Esophagus mucosa (tissue), 1 donor: ENCODE measurements around the gene GPHN. TPM values are rescaled to one million over a fixed set of nuclear protein-coding genes. Genes with fewer than 3 reads are reported as not detected.
A peak's percentile ranks its signal among the peaks of the same experiment; 100 is the strongest.

Source experiments
- ATAC-seq: fragments of 200-7000 bp; cut with Tn5 transposase; one replicate; pipeline ENCODE4 v1.9.1; 2020
- total RNA-seq: library from RNA; stranded (reverse); gene quantifications from one replicate; pipeline ENCODE4 v1.2.4, GENCODE V29; 2023
- donor health status: DM: yes; HTN: yes; CAD: no.

The GPHN gene
- total RNA-seq = 18.4 TPM

DNA sequence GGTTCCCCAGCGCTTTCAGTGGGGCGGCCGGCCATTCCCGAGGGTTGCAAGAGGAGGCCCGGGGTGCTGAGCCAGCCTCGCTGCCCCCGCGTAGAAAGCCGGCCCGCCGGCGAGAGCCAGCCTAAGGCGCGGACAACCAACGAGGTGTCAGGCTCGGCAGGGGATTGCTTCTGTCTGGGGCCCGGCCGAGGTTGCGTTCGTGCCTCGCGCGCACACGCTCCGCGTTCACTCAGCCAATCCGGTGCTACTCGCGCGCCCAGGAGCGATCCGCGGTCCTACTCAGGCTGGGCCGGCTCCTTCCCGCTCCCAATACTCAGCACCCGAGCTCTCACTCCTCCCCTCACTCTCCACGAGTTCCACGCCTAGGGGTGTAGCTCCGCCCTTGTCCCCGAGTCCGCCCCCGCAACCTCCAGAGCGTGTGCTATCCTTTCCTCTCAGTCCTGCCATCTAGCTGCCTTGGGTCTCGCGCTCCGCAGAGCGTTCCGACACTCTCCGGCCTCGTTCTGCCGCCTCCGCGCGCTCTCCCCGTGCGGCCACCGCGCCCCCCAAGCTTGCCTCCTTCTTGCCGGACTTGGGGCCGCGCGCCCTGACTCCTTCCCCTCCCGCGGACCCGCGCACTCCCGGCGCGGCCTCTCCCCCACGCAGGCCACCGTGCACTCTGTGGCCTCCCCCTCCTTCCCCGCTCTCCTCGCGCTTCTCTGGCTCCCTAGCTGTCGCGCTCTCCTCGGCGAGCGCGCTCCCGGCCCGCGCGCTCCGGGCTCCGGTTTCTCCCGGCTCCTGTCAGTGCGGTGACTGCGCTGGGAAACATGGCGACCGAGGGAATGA lies at the start of gene GPHN:
Gene GPHN (plus strand): TSS at position 426 of the 825 bp plus-strand sequence.
- peak; percentile 100 for ATAC-seq

DNA sequence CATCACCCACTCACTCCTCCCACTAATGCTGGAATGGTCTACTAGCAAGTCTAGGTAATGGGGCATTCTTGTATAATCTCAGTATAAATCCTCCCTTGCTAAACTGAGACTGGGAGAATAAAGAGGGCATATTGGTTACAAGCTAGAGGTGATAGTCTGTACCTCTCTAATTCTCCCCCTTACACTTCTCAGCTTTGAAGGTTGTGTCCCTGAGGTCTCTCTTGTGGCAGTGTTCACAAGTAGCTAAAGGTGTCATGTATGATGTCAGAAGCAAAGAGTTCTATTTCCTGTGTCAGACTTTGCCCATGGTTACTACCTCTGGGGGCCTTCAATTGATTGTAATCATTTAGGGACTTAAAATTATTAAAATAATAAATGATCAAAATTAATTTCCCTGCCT lies 48.3 kb upstream of the GPHN start:
- ATAC-seq = no peak

DNA sequence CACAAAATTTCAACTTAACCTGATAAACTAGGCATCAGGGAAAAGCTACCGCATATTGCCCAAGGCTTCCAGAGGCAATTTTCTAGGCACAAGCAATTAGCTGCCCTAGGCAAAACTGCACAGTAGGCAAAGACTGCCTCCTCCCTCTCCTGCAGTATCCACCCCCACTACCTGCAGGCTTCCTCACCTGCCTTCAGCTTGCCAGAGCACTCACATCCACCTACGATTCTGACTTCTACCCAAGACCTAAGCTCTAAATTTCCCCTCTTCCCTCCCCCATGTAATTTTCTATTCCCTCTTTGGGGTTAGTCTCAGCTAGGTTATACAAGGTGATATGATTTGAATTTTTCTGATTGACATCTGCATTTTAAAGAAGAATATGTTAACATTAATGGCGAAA lies 43.7 kb upstream of the GPHN start:
- ATAC-seq = no peak

DNA sequence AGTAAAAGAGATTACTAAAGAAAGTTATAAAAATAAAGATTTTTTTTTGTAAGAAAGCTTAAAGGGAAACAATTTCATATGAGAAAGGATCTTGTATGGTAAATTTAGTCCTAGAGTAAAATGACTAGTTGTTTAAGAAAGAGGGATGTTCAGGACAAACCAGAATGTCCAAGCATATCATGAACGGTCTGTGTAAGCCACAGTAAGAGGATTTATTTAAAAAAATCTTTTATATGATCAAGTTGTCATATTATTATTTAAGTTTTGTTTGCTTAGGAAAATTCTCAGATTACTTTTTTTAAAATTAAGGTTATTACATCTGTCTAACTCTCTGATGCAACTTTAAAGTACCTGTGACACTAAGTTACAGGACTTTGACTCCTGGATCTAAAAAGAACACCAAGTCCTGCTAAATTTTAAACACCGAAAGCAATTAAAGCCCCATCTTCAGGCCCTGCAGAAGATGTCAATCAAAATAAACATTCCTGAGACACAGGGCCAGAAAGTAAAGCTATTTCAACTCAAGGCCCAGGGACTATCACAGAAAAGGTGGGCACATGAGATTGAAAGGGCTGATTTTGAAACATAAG lies 39.1 kb upstream of the GPHN start:
- no peak for ATAC-seq

DNA sequence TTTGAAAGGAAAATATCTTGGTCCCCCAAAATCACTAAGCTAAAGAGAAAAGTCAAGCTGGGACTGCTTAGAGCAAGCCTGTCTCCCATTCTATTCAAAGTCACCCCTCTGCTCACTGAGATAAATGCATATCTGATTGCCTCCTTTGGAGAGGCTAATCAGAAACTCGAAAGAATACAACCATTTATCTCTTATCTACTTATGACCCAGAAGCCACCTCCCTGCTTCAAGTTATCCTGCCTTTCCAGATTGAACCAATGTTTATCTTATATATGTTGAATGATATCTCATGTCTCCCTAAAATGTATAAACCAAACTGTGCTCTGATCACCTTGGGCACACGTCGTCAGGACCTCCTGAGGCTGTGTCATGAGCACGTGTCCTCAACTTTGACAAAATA lies 36.4 kb upstream of the GPHN start:
- no peak for ATAC-seq

DNA sequence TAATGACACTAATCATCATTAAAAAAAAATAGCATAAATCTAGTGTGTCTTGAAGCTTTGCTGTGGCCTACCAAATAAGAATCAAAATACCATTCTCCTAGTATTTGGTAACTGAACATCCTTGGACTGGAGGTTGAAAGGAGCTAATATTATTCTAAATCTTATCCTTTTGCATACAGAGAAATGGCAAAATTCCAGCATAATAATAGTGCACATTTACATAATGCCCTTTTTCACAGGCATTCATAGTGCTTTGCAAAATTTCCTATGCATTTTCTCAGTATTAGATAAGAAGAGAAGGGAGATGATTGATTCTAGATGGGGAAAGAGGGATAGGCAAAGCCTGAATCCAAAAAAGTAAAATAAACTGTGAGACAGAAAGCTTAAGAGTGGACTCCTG lies 35.7 kb upstream of the GPHN start:
- no peak for ATAC-seq

DNA sequence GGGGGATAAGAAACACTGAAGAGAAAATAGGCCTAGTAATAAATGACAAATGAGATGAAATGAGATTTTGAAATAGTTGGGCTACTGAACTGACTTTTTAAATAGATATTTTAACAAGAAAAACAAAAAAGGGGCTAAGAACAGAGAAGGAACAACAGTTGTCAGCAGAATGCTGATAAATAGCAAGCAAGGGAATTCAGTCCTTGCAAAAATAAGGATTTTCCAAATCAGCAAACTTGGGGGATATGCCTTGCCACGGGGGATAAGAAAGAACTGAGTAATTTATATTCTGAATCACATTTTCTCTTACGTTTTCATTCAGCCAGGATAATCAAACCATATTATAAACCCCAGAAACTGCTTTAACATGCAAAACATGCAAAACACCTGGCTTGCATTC lies 34.7 kb upstream of the GPHN start:
- ATAC-seq = no peak

DNA sequence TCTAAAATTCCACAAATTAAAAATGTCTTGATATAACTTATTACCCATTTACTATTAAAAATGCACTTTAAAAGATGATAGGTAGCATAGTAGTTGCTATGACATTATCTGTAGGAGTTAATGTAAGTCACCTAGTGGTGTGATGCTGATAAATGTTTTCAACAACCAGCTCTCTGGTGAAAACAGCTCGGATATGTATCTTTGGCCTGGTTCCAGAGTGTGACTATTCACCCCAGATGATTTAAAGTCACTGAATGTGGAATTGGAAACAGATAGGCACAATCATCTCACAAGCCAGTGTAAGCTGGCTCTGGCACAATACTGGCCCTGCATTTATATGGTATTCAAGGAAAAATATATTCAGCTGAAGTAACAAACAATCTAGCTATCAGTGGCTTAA lies 31.0 kb upstream of the GPHN start:
- ATAC-seq = no peak

DNA sequence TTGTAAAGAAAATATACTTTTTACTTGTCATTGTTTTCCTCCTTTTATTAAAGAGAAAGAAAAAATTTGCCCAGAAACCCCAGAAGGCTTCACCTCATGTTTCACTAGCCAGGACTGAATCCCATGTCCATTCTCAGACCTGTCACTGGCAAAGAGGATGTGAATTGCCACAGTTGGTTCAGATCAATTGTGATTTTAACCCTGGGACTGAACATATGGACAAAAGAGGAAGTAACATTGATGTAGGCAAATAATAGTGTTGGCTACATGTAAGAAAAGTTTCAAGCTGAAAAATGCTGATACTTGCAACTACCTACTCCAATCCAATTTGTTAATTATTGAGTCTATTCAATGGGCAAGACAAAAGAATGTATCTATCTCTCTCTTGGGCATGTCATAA lies 30.4 kb upstream of the GPHN start:
- ATAC-seq = no peak

DNA sequence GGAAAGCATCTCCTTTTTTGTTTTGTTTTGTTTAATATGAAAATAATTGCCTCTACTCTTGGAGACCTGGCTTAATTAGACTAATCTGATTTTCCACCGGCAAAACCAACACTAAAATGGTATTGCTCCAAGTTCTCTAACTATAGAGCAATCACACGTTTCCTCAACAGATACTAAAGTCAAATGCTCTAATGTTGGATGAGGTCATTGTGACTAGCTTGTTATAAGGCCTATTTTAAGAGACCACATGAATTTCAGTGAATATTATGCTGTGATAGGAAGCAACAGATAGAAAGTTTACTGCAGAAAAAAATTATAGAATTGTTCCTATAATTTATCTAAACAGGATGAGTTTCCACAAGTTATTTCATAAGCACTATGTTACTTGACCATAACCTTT lies 25.1 kb upstream of the GPHN start:
- no peak for ATAC-seq

DNA sequence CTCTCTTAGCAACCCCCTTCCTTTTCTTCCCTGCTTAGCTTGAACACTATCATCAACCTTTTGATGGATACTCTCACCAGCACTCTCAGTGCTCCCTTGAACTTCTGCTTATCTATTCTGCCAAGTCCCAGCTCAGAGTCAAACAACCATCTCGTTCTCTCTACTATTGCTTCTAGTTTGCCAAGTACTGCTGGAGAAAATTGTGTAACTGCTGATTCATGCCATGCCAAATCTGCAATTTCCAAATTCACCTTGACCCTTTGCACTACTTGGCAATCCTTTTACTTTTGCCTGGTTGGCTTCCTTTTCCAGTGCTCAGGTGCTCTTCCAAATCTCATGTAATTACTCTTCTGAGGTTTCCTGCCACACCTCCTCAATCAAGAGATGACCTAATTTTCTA lies 24.6 kb upstream of the GPHN start:
- peak; percentile 23 for ATAC-seq

DNA sequence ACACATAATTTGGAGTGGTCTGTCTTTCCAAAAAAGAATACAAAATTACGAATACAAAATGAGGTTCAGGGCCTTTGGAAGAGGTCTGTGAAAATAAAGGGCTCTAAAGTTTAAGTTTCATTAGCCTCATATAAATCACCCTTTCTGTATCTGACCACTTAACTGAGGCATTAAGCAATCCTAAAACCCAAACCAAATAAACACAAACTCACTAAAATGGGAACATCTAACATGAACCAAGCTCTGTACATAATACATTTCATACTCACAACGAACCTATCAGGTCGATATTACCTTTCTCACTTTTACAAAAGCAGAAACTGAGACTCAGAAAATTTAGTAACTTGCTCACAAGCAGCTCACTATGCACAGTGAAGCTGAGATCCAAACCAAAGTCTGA lies 22.9 kb upstream of the GPHN start:
- no peak for ATAC-seq

DNA sequence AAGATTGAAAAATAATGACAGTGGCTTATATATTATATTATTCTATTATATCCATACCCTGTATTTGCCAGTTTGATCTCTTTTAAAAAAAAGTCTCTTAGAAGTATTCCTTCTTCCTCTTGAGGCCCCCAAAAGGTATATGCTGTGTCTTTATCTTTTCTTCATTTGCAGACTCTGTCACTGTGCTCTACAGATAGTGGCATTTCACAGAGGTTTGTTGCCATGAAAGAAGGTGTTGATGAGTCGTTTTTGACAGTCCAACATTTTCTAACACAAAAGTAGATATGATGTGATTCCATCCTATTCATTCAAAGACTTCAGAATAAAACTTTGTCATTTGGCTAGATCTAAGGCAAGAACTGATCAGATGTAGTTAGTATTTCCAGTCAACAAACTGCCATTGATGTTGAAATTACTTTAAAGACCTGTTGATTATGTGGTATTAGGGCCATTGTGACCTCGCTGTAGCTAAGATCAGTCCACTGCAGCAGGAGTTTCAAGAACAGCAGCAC lies 22.0 kb upstream of the GPHN start, which contains the start of gene CCDC196:
Gene CCDC196 (plus strand): TSS at position 462 of the 512 bp plus-strand sequence. CDS start 132 bp downstream, outside the sequence.
- no peak for ATAC-seq

DNA sequence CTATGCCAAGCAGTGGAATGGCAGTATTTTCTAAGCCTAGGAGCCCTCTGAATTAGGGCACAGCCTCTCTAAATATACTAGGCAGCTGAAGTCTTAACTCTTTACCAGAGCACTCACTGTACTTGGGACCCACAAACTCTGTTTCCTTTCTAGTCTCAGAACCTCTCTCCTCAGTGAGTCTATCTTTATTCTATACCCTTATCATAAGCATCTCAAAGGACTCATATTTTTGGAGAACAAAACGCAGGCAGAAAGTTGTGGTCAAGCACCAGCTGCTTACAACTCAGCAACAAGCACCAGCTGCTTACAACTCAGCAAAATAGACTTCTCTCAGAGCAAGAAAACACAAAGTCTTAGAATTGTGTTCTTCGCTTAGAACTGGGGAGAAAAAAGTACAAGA lies 20.8 kb upstream of the GPHN start:
- ATAC-seq = no peak

DNA sequence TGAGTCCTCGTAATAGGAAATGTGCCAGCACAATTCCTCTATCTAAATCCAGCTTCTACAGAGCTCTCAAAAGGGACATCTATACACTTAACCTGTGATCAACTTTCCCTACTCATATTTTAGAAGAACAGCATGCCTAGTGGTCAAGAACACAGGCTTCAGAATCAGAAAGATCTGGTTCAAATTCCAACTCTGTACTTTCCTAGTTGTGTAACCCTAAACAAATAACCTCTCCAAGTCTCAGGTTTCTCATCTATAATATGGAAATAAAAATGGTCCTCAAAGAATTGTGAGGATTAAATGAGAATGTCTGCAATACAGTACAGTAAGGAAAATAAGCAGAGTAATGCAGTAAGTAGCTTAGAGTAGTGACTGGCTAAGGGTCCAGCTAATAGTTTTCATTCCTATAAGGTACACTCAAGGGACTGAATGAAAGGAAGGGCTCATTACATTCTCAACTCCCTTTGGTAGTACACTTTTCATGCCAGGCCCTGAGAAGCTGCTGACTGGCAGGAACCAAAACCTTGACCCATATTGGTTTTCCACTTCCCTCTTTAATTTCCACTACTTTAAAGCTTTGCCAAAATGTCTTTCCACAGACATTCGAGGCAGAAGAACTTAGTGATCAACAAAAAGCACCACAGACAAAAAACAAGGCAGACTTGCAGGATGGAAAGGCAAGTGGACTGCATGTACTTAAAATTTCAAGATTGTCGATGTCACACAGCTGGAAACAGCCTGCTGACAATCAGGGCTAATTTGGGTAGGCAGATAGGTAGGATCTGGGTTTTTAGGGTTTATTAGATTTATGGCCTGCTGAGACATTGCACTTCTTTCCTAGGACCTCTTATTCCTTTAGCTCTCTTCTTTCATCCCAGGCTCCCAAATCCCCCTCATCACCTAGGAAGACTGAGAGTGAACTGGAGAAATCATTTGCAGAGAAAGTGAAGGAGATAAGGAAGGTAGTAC lies 17.5 kb upstream of the GPHN start:
- ATAC-seq = no peak

DNA sequence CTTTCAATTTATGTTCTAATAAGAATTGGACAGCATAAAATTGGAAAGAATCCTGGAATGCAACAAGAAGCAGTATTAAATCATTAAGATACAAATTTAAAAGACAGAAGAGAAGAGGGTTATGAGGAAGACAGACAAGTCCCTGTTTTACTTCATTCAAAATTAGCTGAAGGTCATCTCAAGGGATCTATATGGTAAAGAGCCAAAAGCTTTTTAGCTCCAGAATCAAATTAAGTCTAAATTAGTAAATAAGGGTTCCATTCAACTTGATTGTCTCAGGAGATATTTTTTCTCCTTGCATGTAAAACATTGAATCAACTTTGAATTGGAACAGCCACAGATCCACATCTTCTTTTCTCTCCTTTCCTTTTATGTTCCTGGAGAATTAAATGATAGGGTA lies 14.2 kb upstream of the GPHN start:
- ATAC-seq = no peak

DNA sequence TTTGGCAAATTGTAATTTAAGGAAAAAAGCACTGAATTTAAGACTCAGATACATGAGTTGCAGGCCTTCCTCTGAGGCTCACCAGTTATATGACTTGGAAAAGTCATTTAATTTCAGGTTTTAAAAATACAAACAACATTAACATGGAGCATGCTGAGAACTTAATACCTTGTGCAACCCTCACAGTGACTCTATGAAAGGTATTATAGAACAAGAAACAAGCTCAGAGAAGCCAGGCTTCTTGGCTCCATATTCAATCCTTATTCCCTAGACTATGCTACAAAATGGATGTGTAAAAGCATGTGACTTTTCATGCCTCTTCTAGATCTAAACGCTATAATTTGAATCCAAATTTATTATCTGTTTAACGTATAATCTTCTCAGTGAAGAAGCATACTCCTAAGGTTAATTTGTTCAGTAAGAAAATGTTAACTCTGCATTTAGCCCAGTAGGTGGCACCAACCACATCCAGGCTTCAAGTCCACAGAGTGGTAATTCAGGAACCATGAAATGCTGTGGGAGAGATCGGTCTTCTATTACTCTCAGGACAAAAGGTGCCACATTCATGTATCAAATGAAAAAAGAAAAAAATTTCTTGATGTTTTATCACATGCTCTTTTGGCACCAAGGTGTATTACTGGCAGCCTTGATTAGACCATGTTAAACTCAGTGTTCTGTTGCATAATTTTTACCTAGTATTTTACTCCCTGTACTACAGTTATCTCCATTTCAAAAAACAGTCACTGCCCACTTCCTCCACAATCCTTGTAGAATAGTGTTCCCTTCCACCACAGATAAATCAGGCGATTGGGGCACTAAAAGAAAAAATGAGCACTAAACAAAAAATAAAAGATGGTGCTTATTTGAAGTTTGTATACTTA lies 12.5 kb upstream of the GPHN start:
- ATAC-seq = peak; percentile 73

DNA sequence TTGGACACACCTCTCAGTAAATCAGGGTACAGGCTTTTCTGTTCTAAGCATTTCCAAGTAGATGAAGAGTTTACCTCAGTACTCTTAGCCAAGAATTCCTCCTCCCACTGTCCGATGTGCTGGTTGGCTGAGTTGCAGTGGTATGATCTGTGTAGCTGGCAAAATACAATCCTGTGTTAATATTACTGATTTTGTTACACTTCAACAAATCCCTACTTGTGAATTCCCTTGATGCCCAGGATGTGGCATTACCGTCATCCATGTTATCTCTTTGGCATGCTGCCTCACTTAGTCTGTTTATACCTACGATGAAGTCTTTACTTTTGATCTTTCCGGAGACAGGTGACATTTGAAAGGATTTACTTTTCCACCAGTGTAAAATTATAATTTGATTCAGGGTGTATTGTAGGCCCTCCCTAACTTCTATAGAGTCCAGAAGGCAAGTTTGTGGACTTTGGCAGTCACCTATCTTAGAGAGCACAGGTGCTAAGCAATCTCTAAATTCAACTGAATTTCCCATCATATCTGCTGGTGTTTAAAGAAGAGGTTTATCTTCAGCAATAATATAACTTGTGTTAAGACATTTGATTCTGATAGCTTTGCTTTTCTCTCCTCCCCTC lies 11.6 kb upstream of the GPHN start:
- peak; percentile 43 for ATAC-seq

DNA sequence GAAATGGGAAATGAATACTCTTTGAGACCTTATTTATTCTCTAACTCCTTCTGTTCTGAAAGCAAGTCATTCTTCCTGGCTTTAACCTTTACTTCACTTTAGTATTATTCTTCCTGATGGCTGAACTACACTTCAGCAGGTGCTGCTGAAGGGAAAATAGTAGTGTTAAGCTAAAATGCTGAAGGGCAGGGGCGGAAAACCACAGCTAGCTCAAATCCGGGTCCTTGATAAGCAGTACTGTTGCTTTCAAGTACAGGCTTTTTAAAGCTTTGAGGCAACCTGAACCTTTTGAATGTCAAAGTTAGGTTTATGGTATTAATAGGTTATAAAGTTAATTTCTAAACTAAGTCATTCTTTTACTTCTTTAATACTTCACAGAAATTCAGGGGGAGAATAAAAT lies 11.0 kb upstream of the GPHN start:
- ATAC-seq = no peak

DNA sequence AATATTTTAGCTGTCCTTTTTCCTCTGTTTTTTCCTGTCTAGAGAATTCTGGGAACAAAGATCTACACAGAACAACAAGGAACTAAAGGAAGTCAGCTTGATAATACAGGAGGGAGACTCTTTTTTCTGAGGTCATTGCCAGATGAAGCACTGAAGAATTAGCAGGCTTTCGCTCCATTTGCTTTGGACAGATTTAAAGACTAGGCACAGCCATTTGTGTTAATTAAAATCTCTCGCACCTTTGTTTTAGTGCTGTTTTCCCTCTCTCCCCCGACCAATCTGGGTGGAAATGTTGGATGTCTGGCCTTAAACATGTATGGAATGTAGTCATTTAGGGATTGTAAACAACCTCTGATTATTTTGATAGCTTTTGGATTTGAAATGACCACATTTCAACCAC lies 9.6 kb upstream of the GPHN start:
- no peak for ATAC-seq

DNA sequence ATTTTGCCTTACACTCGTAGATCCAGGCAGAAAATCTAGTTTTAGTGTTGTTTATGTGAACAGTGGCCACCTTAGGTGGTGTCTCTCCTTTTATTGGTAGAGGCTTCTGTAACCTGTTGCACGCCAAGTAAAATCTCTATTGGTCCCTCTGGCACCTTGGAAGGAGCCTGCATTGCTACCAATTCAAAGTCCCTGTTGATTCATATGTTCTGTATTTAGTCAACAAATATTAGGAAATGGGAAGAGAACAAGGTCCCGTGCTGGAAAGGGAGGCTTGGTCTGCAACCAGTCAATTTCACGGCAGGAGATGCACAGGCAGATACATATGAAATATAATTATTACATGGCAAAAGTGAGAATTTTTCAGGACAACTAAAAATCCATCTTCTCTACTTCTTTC lies 6.4 kb upstream of the GPHN start:
- no peak for ATAC-seq
